Superior temporal gyrus (tissue), 1 donor: Measurements from ENCODE around the gene GAL3ST1.
"Not testable (repeated sequence)": the region's sequence is repeated elsewhere in the genome, so short reads cannot be mapped to it uniquely, and the experiment has no call there.

Experiments used
- DNase-seq: peaks from one replicate; pipeline ENCODE4 v3.0.0-alpha.2; 2016; ENCODE audit errors: extremely low spot score

Gene GAL3ST1

DNA sequence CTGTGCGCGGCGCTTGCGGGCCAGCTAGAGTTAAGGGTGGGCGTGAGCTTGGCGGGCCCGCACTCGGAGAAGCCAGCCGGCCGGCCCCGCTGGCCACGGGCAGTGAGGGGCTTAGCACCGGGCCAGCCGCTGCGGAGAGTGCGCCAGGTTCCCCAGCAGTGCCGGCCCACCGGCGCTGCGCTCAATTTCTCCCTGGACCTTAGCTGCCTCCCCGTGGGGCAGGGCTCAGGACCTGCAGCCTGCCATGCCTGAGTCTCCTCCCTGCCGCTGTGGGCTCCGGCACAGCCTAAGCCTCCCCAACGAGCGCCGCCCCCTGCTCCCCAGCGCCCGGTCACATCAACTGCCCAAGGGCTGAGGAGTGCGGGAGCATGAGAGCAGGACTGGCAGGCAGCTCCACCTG lies 22.4 kb upstream of the GAL3ST1 start:
- no peak for DNase-seq

DNA sequence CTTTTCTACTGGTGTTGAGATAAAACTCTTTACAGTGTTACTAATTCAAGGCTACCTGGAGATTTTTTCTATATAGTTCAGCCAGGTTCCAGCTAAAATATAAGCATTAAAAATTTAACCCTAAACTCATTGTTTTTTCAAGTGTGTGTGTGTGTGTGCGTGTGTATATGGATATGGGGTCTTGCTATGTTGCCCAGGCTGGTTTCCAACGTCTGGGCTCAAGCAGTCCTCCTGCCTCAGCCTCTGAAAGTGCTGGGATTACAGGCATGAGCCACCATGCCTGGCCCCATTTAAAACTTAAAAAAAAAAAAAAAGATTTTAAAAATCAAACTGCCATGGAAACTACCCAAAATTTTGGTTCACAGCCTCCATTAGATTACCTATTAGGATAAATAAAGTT lies 21.7 kb upstream of the GAL3ST1 start:
- no peak for DNase-seq

- not testable (repeated sequence) for DNase-seq
Measured at GRCh38 chr22:30592360-30592713, 17.9 kb upstream of the GAL3ST1 start.

GRCh38 chr22:30591588-30592359 lies 17.3 kb upstream of the GAL3ST1 start, which contains the start of gene PES1:
TSS of gene PES1 (minus strand) at chr22:30591910. CDS start at chr22:30591833, 77 bp downstream.
- peak; percentile 99 for DNase-seq

DNA sequence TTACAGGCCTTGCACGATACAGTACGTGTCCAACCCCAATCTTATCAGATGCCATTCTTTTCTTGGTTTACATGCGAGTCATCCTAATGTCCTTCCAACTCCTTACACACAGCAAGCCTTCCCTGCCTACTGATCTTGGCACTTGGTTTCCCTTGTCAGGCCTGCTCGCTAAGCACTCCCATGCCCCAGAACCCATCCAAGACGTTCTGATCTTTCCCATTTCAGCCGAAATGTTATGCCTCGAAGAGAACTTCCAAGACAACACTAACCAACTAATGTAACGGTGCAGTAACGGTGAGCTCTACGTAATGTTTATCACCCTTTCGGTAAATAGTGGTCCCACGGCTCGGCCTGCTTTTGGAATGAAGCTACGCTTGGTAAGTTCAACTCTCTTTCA lies 16.7 kb upstream of the GAL3ST1 start:
- peak; percentile 27 for DNase-seq

DNA sequence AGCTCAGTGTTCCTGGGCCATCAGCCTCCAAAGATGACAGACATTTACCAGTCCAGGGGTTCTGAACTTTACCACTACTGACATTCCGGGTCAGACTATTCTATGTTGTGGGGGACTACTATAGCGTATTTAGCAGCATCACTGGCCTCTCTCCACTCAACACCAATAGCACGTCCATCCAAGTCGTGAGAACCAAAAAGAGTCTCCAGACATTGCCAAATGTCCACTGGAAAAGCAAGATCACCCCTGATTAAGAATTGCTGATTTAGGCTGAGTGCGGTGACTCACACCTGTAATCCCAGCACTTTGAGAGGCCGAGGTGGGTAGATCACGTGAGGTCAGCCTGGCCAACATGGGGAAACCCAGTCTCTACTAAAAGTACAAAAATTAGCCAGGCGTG lies 11.9 kb upstream of the GAL3ST1 start:
- no peak for DNase-seq

DNA sequence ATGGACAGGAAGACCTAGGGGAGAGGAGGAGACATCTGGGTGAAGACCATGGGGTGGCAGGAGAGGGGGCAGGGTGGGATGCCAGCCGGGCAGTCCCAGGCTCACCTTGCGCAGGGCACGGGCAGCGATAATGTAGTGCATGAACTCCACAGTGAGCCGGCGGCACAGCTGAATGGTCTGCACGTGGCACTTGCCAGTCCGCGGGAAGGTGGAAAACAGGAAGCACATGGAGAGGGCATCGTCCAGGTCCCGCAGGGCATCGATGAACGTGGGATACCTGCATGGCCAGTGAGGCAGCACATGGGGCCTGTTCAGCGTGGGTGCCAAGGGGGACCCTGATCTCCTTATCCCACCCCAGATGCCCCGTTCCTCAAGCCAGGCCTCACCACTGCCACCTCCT lies 10.0 kb upstream of the GAL3ST1 start:
- no peak for DNase-seq

GRCh38 chr22:30582788-30583545 lies 8.5 kb upstream of the GAL3ST1 start:
- DNase-seq: peak; percentile 51

GRCh38 chr22:30582051-30582450 lies 7.6 kb upstream of the GAL3ST1 start:
- no peak for DNase-seq

DNA sequence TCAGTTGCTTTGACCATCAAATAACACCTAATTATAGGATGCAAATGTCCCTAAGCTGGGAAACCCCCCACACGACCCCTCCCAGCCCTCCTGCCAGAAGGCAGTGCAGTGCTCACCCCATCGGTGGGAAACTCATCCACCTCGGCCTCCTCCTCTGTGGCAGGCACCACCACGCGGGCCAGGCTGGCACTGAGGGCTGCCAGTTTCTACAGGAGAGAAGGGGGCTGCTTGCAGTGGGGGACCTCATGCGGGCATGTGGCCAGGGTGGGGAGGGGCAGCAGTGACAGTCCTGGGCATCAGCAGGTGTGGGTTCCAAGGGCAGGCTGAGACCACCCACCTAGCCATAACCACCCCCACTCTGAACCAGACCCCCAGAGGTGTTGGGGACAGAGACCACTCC lies 6.4 kb upstream of the GAL3ST1 start:
- no peak for DNase-seq

DNA sequence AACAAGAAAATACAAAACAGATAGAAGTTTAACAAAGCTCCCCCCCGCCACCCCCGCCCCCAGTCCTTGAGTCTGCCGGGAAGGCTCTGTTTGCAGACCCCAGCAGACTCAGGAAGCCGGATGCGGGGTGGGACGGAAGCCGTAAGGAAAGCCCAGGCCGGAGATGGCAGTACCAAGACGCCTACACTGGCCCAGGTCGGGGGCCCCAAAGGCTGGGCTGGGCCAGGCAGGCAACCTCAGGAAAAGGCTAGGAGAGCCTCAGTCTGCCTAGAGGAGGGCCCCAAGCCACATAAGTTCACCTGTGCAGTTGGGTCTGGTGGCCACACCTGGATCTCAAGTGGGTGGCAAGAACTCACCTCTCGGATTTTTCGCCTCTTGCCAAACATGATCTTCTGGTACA lies 4.0 kb upstream of the GAL3ST1 start:
- no peak for DNase-seq

DNA sequence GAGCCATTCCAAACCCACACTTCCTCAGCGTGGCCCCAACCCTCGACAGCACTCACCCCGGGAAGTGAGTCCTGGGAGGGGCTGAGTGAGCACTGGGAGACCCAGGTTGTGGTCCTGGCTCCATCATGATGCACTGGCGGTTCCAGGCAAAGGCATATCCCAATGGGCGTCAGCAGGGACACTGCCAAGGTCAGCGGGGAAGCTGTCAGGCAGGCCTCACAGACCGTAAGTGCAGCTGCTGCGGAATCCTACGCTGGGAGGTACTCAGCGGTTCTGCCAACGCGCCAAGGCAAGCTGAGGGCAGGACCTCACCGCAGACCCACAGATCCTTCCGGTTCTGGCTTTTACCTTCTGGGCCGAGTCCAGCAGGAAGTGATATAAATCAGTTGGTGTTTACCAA lies 1.4 kb upstream of the GAL3ST1 start:
- no peak for DNase-seq

DNA sequence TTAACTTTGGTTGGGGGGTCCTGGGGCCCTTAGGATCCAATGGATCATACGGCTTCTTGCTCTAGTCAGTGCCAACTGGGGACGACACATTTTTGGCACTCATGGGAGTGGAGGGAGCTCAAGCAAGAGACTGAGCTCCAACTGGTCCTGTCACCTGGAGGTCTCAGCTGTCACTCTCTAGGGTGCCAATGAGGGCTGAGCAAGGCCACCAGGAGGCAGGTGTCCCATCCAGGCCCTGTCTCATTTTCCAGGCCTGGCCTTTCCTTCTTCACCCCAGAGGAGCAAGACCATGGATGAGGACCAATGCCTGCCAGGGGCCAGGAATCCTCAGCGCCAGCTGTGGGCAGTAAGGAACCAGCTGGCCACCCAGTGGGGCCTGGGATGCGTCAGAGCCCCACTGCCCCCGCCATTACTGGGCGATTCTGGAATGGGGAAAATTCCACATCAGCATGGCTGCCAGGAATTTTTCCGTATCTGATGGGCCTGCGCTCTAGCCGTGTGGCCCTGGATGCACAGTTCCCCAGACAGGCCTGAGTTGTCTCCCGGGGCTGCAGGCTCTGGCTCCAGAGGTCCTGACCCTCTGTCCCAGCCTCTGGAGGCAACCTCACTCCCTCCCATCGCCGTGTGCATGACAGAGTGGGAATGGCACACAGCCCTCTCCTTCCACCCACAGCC lies 669 bp upstream of the GAL3ST1 start:
- peak; percentile 69 for DNase-seq

- DNase-seq: no peak
Measured at GRCh38 chr22:30573594-30574094, 821 bp downstream of the GAL3ST1 start.

DNA sequence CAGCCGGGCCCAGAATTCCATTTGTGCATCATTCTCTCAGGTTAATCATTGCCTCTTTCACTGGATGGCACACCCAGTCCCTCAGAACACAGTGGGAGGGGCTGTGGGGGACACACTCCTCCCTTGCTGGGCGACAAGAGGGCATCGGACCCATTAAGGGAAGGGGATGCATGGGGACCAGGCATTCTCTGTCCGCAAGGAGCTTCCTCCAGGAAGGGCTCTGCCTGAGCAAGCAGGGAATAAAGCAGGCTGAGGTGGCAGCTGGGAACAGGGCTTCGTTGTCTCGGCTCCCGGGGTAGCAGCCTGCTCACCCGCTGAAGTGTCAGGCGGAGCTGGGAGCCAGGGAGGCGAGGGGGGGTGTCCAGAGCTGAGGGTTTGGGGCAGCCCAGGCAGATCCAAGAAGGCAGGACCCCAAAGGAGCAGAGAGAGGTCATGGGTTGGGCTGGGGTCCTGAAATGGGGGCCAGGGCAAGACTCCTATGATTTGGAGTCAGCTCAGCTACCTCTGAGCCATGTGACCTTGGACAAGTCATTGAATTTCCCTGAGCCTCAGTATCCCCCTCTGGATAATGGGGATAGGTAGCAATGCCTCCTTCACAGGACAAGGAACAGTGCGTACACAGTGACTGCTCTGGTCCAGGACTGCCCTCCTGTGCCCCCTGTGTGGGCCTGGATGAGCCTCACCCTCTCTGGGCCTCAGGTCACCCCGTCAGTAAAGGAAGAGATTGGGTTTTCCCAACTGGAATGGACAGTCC lies 1.4 kb downstream of the GAL3ST1 start:
- DNase-seq: peak; percentile 66

DNA sequence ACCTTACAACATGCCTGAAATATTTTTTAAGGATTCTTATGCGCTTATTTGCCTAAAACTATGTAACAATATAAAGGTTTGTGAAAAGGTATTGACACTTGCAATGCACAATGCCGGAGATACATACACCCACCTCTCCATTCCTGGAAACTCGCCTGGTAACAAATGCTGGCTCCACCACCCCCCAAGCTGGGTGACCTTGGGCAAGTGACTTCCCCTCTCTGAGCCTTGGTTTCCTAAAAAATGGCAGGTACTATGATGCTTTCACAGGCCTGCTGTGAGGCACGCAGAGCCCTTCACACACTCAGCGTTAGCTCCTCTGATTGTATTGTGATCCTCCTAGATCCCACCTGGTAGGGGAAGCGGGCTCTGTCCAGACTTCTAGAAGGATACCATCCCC lies 2.3 kb downstream of the GAL3ST1 start:
- DNase-seq: no peak

DNA sequence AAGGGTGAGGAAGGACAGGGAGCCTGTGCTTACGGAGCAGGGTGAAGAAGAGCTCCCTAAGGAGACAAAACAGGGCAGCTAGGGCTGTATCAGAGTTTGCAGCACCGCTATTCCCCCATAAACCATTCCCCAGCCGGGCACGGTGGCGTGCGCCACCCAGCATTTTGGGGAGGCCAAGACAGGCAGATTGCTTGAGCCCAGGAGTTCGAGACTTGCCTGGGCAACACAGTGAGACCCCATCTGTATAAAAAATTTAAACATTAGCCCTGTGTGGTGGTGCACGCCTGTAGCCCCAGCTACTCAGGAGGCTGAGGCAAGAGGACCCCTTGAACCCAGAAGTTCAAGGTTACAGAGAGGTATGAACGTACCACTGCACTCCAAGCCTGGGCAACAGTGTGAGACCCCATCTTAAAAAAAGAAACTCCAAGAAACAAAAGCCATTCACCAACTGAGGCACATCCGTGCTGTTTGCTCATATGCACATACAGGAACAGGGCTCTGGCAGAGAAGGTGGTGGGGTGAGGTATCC lies 4.7 kb downstream of the GAL3ST1 start:
- DNase-seq: no peak

GRCh38 chr22:30568137-30568805 lies 6.2 kb downstream of the GAL3ST1 start:
- DNase-seq: no peak

DNA sequence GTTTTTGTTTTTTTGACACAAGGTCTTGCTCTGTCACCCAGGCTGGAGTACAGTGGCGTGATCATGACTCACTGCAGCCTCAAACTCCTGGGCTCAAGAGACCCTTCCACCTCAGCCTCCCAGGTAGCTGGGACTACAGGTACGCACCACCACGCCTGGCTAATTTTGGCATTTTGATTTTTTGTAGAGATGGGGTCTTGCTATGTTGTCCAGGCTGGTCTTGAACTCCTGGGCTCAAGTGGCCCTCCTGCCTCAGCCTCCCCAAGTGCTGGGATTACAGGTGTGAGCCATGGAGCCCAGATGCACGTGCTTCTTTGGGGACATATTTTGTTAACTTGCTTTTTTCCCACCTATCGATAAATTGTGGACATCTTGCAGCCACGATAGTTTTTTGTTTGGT lies 7.2 kb downstream of the GAL3ST1 start:
- not testable (repeated sequence) for DNase-seq

DNA sequence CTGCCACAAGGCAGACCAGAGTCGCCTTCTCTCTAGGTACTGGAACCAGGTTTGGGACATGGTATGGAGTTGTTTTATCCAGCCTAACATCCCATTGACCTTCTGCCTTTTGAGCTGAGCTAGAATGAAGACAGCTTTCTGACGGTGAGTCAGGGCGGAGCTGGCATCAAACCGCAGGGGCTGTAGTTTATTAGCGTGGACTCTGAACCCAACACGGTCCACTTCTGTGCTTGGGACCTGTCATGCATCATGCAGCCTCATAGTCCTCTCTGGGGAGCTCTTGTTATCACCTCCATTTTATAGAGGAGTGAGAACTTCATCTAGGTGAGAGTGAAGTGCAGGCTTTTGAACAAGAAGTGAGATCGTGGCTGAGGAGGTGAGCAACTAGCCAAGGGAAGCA lies 8.3 kb downstream of the GAL3ST1 start:
- DNase-seq: no peak

- DNase-seq: no peak
Measured at GRCh38 chr22:30565341-30565740, 9.1 kb downstream of the GAL3ST1 start.
